Measurements from ENCODE around the gene POT1. TPM values are rescaled to one million over a fixed set of nuclear protein-coding genes. Genes with fewer than 3 reads are reported as not detected.

The POT1 gene
- total and polyA plus RNA-seq, 9 donors, result 13.2 to 25.5 (median 19.8) TPM

- H3K4me1 ChIP-seq (ENCODE audit: control insufficient read depth, insufficient read depth, low read length), result no peaks in the 10 kb centered on the region
- no peak for DNase-seq
- H3K9me3 ChIP-seq (replicated peaks; ENCODE audit: control insufficient read depth, low read depth, low read length), result no peaks in the 10 kb centered on the region
- no peak overlapping the region for H3K27ac ChIP-seq (ENCODE audit: low read length)
- no peak overlapping the region for H3K4me3 ChIP-seq (ENCODE audit: low read length)
- H3K36me3 ChIP-seq (ENCODE audit: control insufficient read depth, insufficient read depth, low read length), result no peaks in the 10 kb centered on the region
- no peaks in the 10 kb centered on the region for H3K27me3 ChIP-seq (ENCODE audit: control insufficient read depth, insufficient read depth, low read length)
Observed at GRCh38 chr7:124779620-124780019, 150.0 kb downstream of the POT1 start.

DNA sequence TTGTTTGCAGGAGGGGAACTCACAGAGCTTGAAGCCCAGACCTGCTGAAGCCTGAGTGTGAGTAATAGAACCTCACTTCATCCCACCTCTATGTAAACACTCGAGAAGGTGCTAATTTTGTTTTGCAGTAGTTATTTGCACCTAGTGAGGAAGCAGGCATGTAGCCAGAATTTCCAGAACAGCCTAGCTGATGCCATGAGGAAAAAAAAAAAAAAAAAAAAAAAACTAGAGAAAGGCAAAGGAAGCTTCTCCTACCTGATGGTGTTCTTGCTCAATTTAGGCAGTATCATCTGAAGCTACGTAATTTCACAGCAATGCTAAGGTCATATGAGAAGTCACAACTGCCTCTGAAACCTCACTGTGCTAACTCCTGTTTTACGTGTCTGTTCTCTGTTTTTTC, 150.4 kb downstream of the POT1 start:
- no peak overlapping the region for H3K27ac ChIP-seq (ENCODE audit: low read length)
- H3K4me1 ChIP-seq (ENCODE audit: control insufficient read depth, insufficient read depth, low read length), result no peaks in the 10 kb centered on the region
- no peak for DNase-seq
- no peak overlapping the region for H3K4me3 ChIP-seq (ENCODE audit: low read length)
- H3K9me3 ChIP-seq (replicated peaks; ENCODE audit: control insufficient read depth, low read depth, low read length), result no peaks in the 10 kb centered on the region
- no peaks in the 10 kb centered on the region for H3K36me3 ChIP-seq (ENCODE audit: control insufficient read depth, insufficient read depth, low read length)
- H3K27me3 ChIP-seq (ENCODE audit: control insufficient read depth, insufficient read depth, low read length), result no peaks in the 10 kb centered on the region
- WGBS (ENCODE audit: insufficient coverage), result no CpG with 5 or more reads among the region's 3 CpGs

DNA sequence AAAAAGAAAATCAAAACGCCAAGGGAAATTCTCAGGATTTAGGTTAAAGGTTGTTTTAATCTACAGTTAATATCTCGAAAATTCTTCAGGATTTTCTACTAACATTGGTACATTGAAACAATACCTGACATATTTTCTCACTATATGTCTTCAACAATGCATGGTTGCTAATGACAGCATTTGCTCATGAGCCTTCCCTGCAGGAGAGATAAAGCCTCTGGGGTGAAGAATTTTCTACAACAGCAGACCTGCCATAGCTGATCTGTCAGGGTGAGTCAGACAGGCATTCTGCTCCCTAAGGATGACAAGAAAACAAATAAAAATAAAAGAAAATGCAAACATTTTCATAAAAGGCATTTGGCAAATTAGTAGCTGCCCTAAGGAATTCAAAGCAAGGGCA, 152.4 kb downstream of the POT1 start:
- no peak for DNase-seq
- no peaks in the 10 kb centered on the region for H3K36me3 ChIP-seq (ENCODE audit: control insufficient read depth, insufficient read depth, low read length)
- no peak overlapping the region for H3K27ac ChIP-seq (ENCODE audit: low read length)
- H3K9me3 ChIP-seq (replicated peaks; ENCODE audit: control insufficient read depth, low read depth, low read length), result no peaks in the 10 kb centered on the region
- H3K27me3 ChIP-seq (ENCODE audit: control insufficient read depth, insufficient read depth, low read length), result no peaks in the 10 kb centered on the region
- no peak overlapping the region for H3K4me3 ChIP-seq (ENCODE audit: low read length)
- whole genome bisulfite sequencing (ENCODE audit: insufficient coverage), result no CpG with 5 or more reads among the region's 2 CpGs
- no peaks in the 10 kb centered on the region for H3K4me1 ChIP-seq (ENCODE audit: control insufficient read depth, insufficient read depth, low read length)

- no peak overlapping the region for H3K27ac ChIP-seq (ENCODE audit: low read length)
- DNase-seq, result no peak
- H3K36me3 ChIP-seq (ENCODE audit: control insufficient read depth, insufficient read depth, low read length), result no peaks in the 10 kb centered on the region
- H3K9me3 ChIP-seq (replicated peaks; ENCODE audit: control insufficient read depth, low read depth, low read length), result no peaks in the 10 kb centered on the region
- no peaks in the 10 kb centered on the region for H3K27me3 ChIP-seq (ENCODE audit: control insufficient read depth, insufficient read depth, low read length)
- H3K4me1 ChIP-seq (ENCODE audit: control insufficient read depth, insufficient read depth, low read length), result no peaks in the 10 kb centered on the region
- no CpG with 5 or more reads among the region's 2 CpGs for whole genome bisulfite sequencing (ENCODE audit: insufficient coverage)
- no peak overlapping the region for H3K4me3 ChIP-seq (ENCODE audit: low read length)
Observed at GRCh38 chr7:124776153-124776552, 153.5 kb downstream of the POT1 start.

DNA sequence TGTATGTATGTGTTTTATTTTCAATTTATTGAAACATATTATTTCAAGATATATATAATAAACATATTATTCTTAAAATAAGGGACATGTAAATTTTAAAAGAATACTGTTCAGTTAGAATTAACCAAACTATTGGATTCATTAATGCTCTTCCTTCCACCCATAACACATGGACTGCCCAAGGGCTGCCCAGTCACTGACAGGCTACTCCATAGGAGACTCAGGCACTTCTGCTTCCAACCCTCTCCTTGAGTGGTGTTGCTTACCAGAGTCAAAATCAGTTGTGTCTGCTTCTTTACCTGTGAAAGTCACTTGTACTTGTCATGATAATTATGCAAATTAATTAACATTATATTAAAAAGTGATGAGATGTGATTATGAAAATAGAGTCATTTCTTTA, 154.2 kb downstream of the POT1 start:
- Histone ChIP-seq H3K36me3 (ENCODE audit: control insufficient read depth, insufficient read depth, low read length) (no peaks in the 10 kb centered on the region), H3K4me1 (ENCODE audit: control insufficient read depth, insufficient read depth, low read length) (no peaks in the 10 kb centered on the region), H3K27me3 (ENCODE audit: control insufficient read depth, insufficient read depth, low read length) (no peaks in the 10 kb centered on the region), H3K27ac (ENCODE audit: low read length) (no peak overlapping the region), H3K9me3 (replicated peaks; ENCODE audit: control insufficient read depth, low read depth, low read length) (no peaks in the 10 kb centered on the region), H3K4me3 (ENCODE audit: low read length) (no peak overlapping the region)
- no peak for DNase-seq

- no peaks in the 10 kb centered on the region for H3K27me3 ChIP-seq (ENCODE audit: control insufficient read depth, insufficient read depth, low read length)
Observed at GRCh38 chr7:124773938-124774337, 155.7 kb downstream of the POT1 start.

GRCh38 chr7:124773339-124773738, 156.3 kb downstream of the POT1 start:
- no peak for DNase-seq
- Histone ChIP-seq H3K36me3 (ENCODE audit: control insufficient read depth, insufficient read depth, low read length) (no peaks in the 10 kb centered on the region), H3K4me1 (ENCODE audit: control insufficient read depth, insufficient read depth, low read length) (no peaks in the 10 kb centered on the region), H3K4me3 (ENCODE audit: low read length) (no peak overlapping the region), H3K27me3 (ENCODE audit: control insufficient read depth, insufficient read depth, low read length) (no peaks in the 10 kb centered on the region), H3K9me3 (replicated peaks; ENCODE audit: control insufficient read depth, low read depth, low read length) (no peaks in the 10 kb centered on the region), H3K27ac (ENCODE audit: low read length) (no peak overlapping the region)
- 83% methylated on average over 2 of the region's 3 CpGs for WGBS (ENCODE audit: insufficient coverage)

More at GRCh38 chr7:124773938-124774337, 155.7 kb downstream of the POT1 start:
- no peaks in the 10 kb centered on the region for H3K36me3 ChIP-seq (ENCODE audit: control insufficient read depth, insufficient read depth, low read length)
- DNase-seq, result no peak
- no peak overlapping the region for H3K4me3 ChIP-seq (ENCODE audit: low read length)
- H3K9me3 ChIP-seq (replicated peaks; ENCODE audit: control insufficient read depth, low read depth, low read length), result no peaks in the 10 kb centered on the region
- H3K27ac ChIP-seq (ENCODE audit: low read length), result no peak overlapping the region
- WGBS (ENCODE audit: insufficient coverage), result no CpG with 5 or more reads among the region's 4 CpGs
- no peaks in the 10 kb centered on the region for H3K4me1 ChIP-seq (ENCODE audit: control insufficient read depth, insufficient read depth, low read length)

Other genes starting within 250 kb of the POT1 start
- 16.9 TPM for gene GPR37, start 164.0 kb downstream of the POT1 start, total RNA-seq
- gene GPR37, start 164.0 kb downstream of the POT1 start, polyA plus RNA-seq (ENCODE audit: insufficient read depth in 1 of 8, insufficient read length in 8 of 8, low replicate concordance in 1 of 8), result 10 to 100 TPM; 14.9 to 54.6 (median 30.2) TPM